Bone marrow (tissue), 2 donors: ENCODE results near the gene CYRIA.
A peak's percentile ranks its signal among the peaks of the same experiment; 100 is the strongest.

Experiments
- DNase-seq, 2 donors: peaks; one replicate each; lab custom pipeline; 2025; lab: John Stamatoyannopoulos, UW

Gene CYRIA

GRCh38 chr2:16665748-16666448, at the start of gene CYRIA:
Gene CYRIA (minus strand): TSS chr2:16665834. CDS start chr2:16588119, 77,715 bp downstream.
- DNase-seq = peak in 1 of 2 donors; percentile 54

GRCh38 chr2:16713011-16713423, 47.4 kb upstream of the CYRIA start:
- no peak for DNase-seq

- DNase-seq = no peak
These were observed 44.1 kb upstream of the CYRIA start for GRCh38 chr2:16709769-16710168.

- DNase-seq = no peak
These were observed 42.5 kb upstream of the CYRIA start for GRCh38 chr2:16708173-16708572.

GRCh38 chr2:16707014-16707623, 41.5 kb upstream of the CYRIA start:
- no peak for DNase-seq

- no peak for DNase-seq
These were observed 35.1 kb upstream of the CYRIA start for GRCh38 chr2:16700551-16701259.

GRCh38 chr2:16693854-16694253, 28.2 kb upstream of the CYRIA start:
- DNase-seq = no peak

- DNase-seq = no peak
These were observed 25.6 kb upstream of the CYRIA start for GRCh38 chr2:16691261-16691660.

GRCh38 chr2:16687955-16688354, 22.3 kb upstream of the CYRIA start:
- no peak for DNase-seq

GRCh38 chr2:16687222-16687621, 21.6 kb upstream of the CYRIA start:
- DNase-seq = no peak

- no peak for DNase-seq
These were observed 21.0 kb upstream of the CYRIA start for GRCh38 chr2:16686641-16687040.

GRCh38 chr2:16685340-16685715, 19.7 kb upstream of the CYRIA start:
- DNase-seq = no peak

- no peak for DNase-seq
These were observed 19.2 kb upstream of the CYRIA start for GRCh38 chr2:16684676-16685339.

- no peak for DNase-seq
These were observed 17.9 kb upstream of the CYRIA start for GRCh38 chr2:16683576-16683975.

- no peak for DNase-seq
These were observed 16.9 kb upstream of the CYRIA start for GRCh38 chr2:16682431-16683118.

- DNase-seq = no peak
These were observed 15.1 kb upstream of the CYRIA start for GRCh38 chr2:16680781-16681180.

- DNase-seq = no peak
These were observed 14.7 kb upstream of the CYRIA start for GRCh38 chr2:16680304-16680703.

GRCh38 chr2:16678964-16679363, 13.3 kb upstream of the CYRIA start:
- no peak for DNase-seq

- no peak for DNase-seq
These were observed 12.2 kb upstream of the CYRIA start for GRCh38 chr2:16677875-16678274.

GRCh38 chr2:16675781-16676180, 10.1 kb upstream of the CYRIA start:
- DNase-seq = no peak

GRCh38 chr2:16674154-16674553, 8.5 kb upstream of the CYRIA start:
- no peak for DNase-seq

GRCh38 chr2:16671760-16672159, 6.1 kb upstream of the CYRIA start:
- no peak for DNase-seq
